HL-60 (cell line): ENCODE measurements around the gene SFI1.
"Not testable (repeated sequence)": the region's sequence is repeated elsewhere in the genome, so short reads cannot be mapped to it uniquely, and the experiment has no call there.

Experiments
- CTCF ChIP-seq: IDR thresholded peaks from one replicate; pipeline ENCODE4 v1.5.1; 2011; ENCODE audit warnings: low read length, control low read depth, inconsistent platforms; ENCODE audit not compliant: insufficient read depth
- GABPA ChIP-seq: IDR thresholded peaks from 2 replicates; pipeline ENCODE4 v1.6.1; 2012; ENCODE audit warnings: low read depth
- POLR2AphosphoS5 ChIP-seq: IDR thresholded peaks from 2 replicates; pipeline ENCODE4 v1.6.1; 2012; ENCODE audit warnings: low read depth
- REST ChIP-seq: IDR thresholded peaks from 2 replicates; pipeline ENCODE4 v1.6.1; 2012; ENCODE audit warnings: low read depth; ENCODE audit not compliant: insufficient replicate concordance
- SPI1 ChIP-seq: IDR thresholded peaks from 2 replicates; pipeline ENCODE4 v1.6.1; 2012; ENCODE audit warnings: low read depth, mild to moderate bottlenecking, borderline replicate concordance

DNA sequence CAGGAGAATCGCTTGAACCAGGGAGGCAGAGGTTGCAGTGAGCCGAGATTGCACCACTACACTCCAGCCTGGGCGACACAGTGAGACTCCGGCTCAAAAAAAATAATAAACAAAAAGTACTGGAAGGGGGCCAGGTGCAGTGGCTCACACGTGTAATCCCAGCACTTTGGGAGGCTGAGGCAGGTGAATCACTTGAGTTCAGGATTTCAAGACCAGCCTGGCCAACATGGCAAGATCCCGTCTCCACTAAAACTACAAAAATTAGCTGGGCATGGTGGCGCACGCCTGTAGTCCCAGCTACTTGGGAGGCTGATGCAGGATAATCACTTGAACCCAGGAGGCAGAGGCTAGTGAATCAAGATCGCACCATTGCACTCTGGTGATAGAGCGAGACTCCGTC is 10.0 kb upstream of the SFI1 start:
- TF ChIP-seq CTCF, POLR2AphosphoS5, SPI1, REST, GABPA: not testable (repeated sequence)
